Fibroblast of mammary gland (primary cell): Measurements from ENCODE around the gene PDGFRB.

ENCODE experiments used
- DNase-seq: peaks from one replicate; pipeline ENCODE4 v3.0.0-alpha.2; 2010; ENCODE audit warnings: low read depth
- H3K4me3 ChIP-seq: 2 replicates; pipeline ENCODE4 v1.5.1; 2011; ENCODE audit warnings: low read depth, mild to moderate bottlenecking, low read length, moderate library complexity; ENCODE audit not compliant: control insufficient read depth
- CTCF ChIP-seq: conservative IDR thresholded peaks from 2 replicates; pipeline ENCODE4 v1.5.1; 2011; ENCODE audit warnings: low read depth, low read length, inconsistent platforms; ENCODE audit not compliant: control insufficient read depth, insufficient read depth

PDGFRB gene

GRCh38 chr5:150156540-150156939 lies 895 bp upstream of the PDGFRB start:
- no peak overlapping the region for H3K4me3 ChIP-seq
- no peak for DNase-seq
- TF ChIP-seq CTCF, result no peak

DNA sequence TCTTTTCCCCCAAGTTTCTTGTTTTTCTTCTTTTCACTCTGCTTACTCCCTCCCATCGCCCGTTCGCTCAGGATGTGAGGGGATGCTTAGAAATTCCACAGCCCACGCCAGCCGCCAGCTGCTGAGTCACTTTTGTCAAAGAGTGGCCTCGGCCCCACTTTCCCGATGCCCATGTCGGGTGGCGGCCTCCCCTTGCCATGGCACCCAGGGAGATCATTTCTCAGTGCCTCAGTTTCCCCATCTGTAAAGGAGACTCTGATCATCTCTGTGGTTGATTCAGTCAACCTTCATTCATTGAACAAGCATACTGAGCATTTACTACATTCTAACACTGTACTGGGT lies 353 bp upstream of the PDGFRB start:
- peak overlapping the region; percentile 12 for H3K4me3 ChIP-seq
- no peak for DNase-seq
- TF ChIP-seq CTCF, result no peak

DNA sequence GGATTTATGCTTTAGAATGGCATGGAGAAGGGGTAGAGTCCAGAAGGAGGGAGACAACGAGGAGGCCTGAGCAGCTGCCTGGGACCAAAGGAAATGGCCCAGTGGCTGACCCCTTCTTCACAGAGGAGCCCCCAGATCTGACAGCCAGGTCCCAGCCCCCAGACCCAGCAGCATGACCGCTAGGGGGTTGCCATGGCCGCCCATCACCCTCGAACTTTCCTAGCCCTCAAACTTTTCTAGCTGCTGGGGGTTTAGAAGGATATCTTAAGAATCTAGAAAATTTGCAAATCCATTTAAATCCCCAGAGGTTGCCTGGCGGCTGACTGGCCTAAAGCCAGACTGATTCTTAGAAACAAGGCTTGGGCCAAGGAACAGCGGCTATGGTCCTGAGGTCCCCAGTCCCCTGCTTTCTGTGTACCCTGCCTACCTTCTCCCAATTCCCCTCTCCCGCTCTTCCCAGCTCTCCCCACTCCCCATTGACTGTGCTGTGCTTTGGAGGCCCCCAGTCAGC lies 972 bp downstream of the PDGFRB start:
- no peak for TF ChIP-seq CTCF
- peak overlapping the region; percentile 97 for H3K4me3 ChIP-seq
- no peak for DNase-seq

DNA sequence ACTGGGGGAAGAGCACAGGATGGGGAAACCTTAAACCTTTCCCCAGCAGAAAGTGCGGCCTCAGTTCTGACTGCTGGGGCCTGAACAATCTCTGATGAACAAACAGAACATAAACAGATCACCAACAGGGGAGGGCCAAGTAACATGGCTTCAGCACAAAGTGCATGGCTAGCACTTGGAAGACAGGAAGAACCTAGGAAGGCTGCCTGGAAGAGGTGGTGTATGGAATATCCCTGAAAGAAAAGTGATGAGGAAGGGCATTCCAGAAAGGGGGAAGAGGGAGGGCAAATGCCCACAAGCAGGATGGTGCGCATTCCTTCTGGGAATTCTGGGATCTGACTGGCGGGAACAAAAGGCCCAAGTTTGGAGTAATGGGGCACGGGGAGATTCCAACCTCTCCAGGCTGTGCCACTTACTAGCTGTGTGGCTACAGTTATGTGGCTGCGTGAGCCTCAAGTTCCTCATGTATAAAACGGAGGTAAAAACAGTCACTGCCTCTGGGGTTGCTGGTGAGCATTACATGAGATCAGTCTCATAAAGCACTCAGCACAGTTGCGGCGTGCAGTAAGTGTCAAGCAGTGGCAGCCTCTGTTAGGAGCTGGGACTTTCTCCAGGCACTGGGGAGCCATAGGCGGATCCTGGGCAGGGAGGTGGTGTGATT lies 1.6 kb downstream of the PDGFRB start:
- no peak for TF ChIP-seq CTCF
- H3K4me3 ChIP-seq, result peak overlapping the region; percentile 97
- DNase-seq, result peak; percentile 75

GRCh38 chr5:150153483-150153882 lies 2.2 kb downstream of the PDGFRB start:
- no peak for TF ChIP-seq CTCF
- H3K4me3 ChIP-seq, result peak overlapping the region; percentile 97
- DNase-seq, result no peak

- H3K4me3 ChIP-seq, result peak overlapping the region; percentile 97
- no peak for TF ChIP-seq CTCF
- DNase-seq, result peak; percentile 64
Measured at GRCh38 chr5:150152636-150153462, 2.8 kb downstream of the PDGFRB start.

DNA sequence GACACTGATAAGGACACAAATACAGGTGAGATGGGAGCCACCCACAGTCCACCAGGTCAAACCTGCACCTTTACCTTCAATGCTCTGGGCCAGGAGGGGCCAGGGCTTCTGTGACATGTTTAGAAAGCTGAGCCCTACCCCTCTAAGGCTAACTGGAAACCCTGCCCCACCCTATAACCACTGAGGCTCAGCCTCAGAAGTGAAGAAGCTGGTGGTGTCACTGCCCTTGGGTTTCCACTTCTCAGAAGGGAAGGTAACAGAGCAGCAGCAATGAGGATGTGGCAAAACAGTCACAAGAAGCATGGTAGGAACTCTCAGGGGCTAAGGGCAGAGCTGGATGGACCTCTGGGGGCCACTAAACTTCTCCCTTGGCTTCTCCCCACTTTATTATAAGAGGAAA lies 6.0 kb downstream of the PDGFRB start:
- DNase-seq, result peak; percentile 4
- no peak overlapping the region for H3K4me3 ChIP-seq
- TF ChIP-seq CTCF, result no peak
